NCI-H146 (cell line): ENCODE measurements around the gene RASL11A.
"Not testable (repeated sequence)": the region's sequence is repeated elsewhere in the genome, so short reads cannot be mapped to it uniquely, and the experiment has no call there.

ENCODE experiments used
- DNase-seq: peaks from one replicate; lab custom pipeline; 2025; lab: John Stamatoyannopoulos, UW

Gene RASL11A

GRCh38 chr13:27267596-27267995 lies 3.0 kb upstream of the RASL11A start:
- DNase-seq = no peak

GRCh38 chr13:27269114-27269665 lies 1.4 kb upstream of the RASL11A start:
- no peak for DNase-seq

- DNase-seq = no peak
These were observed 1.0 kb downstream of the RASL11A start for GRCh38 chr13:27271570-27272096.

- DNase-seq = no peak
These were observed 3.2 kb downstream of the RASL11A start for GRCh38 chr13:27273658-27274425.

GRCh38 chr13:27274631-27275030 lies 4.0 kb downstream of the RASL11A start:
- peak; percentile 70 for DNase-seq

- no peak for DNase-seq
These were observed 5.6 kb downstream of the RASL11A start for GRCh38 chr13:27276188-27276587.

- no peak for DNase-seq
These were observed 8.9 kb downstream of the RASL11A start for GRCh38 chr13:27279506-27279905.

GRCh38 chr13:27280009-27280656 lies 9.5 kb downstream of the RASL11A start:
- DNase-seq = no peak

GRCh38 chr13:27280841-27281240 lies 10.2 kb downstream of the RASL11A start:
- DNase-seq = no peak

- peak; percentile 8 for DNase-seq
These were observed 10.8 kb downstream of the RASL11A start for GRCh38 chr13:27281420-27281819.

GRCh38 chr13:27283906-27284493 lies 13.4 kb downstream of the RASL11A start:
- DNase-seq = peak; percentile 34

- DNase-seq = no peak
These were observed 17.8 kb downstream of the RASL11A start for GRCh38 chr13:27288392-27288791.

GRCh38 chr13:27289011-27289665 lies 18.5 kb downstream of the RASL11A start:
- no peak for DNase-seq

- no peak for DNase-seq
These were observed 20.1 kb downstream of the RASL11A start for GRCh38 chr13:27290715-27291114.

GRCh38 chr13:27291967-27292366 lies 21.3 kb downstream of the RASL11A start:
- not testable (repeated sequence) for DNase-seq

GRCh38 chr13:27293076-27293691 lies 22.6 kb downstream of the RASL11A start:
- no peak for DNase-seq

GRCh38 chr13:27293873-27294515 lies 23.4 kb downstream of the RASL11A start:
- no peak for DNase-seq

- DNase-seq = no peak
These were observed 24.5 kb downstream of the RASL11A start for GRCh38 chr13:27295096-27295495.

GRCh38 chr13:27295660-27296059 lies 25.0 kb downstream of the RASL11A start:
- DNase-seq = no peak

- no peak for DNase-seq
These were observed 25.9 kb downstream of the RASL11A start for GRCh38 chr13:27296496-27296895.

GRCh38 chr13:27298849-27299248 lies 28.2 kb downstream of the RASL11A start:
- DNase-seq = no peak
